IMR-90 (cell line): ENCODE measurements around the gene ZC2HC1B. TPM values are rescaled to one million over a fixed set of nuclear protein-coding genes. Genes with fewer than 3 reads are reported as not detected.
A peak's percentile ranks its signal among the peaks of the same experiment; 100 is the strongest.

Experiments
- ATAC-seq: fragments of 200-7000 bp; cut with Tn5 transposase; 2 replicates; pipeline ENCODE4 v1.9.1; 2020; ENCODE audit warnings: low read depth, mild to moderate bottlenecking, moderate library complexity
- BruUV-seq: library from RNA; stranded (reverse); fragments of 400-500 nt; replicated peaks from 2 replicates; lab custom pipeline; 2021; lab: Mats Ljungman, UMichigan
- CTCF ChIA-PET: fragments of 300-600 bp; formaldehyde crosslinking; extraction: SDS; loops from one replicate; lab custom pipeline; 2021; ENCODE audit warnings: antibody characterized with exemption; lab: Yijun Ruan, JAX
- POLR2A ChIA-PET: fragments of 300-600 bp; sonication (Branson Sonifier 250); formaldehyde crosslinking; loops from one replicate; lab custom pipeline; 2022; ENCODE audit warnings: antibody characterized with exemption; ENCODE audit not compliant: unreplicated experiment; lab: Charles Lee
- DNase-seq: peaks from one replicate; pipeline ENCODE4 v3.0.0; 2013
- H2AFZ ChIP-seq: replicated peaks from 2 replicates; pipeline ENCODE3; 2013; ENCODE audit warnings: low read length, mild to moderate bottlenecking; ENCODE audit not compliant: poor library complexity
- H2AK5ac ChIP-seq: 2 replicates; pipeline ENCODE4 v1.6.1; 2013; ENCODE audit warnings: low read depth, low read length, inconsistent platforms
- H2AK9ac ChIP-seq: replicated peaks from 2 replicates; pipeline ENCODE3; 2013; ENCODE audit warnings: mild to moderate bottlenecking, low read depth, low read length, moderate library complexity; ENCODE audit not compliant: poor library complexity
- H2BK120ac ChIP-seq: 2 replicates; pipeline ENCODE4 v1.6.1; 2013; ENCODE audit warnings: low read depth, low read length, inconsistent platforms
- H2BK15ac ChIP-seq: 3 replicates; pipeline ENCODE4 v1.6.1; 2013; ENCODE audit warnings: low read depth, low read length, inconsistent platforms
- H2BK20ac ChIP-seq: 2 replicates; pipeline ENCODE4 v1.6.1; 2013; ENCODE audit warnings: low read depth, mild to moderate bottlenecking, inconsistent platforms, low read length, moderate library complexity
- H2BK5ac ChIP-seq: 2 replicates; pipeline ENCODE4 v1.6.1; 2013; ENCODE audit warnings: mild to moderate bottlenecking, low read depth, low read length, inconsistent platforms; ENCODE audit not compliant: poor library complexity, severe bottlenecking
- H3K14ac ChIP-seq: replicated peaks from 2 replicates; pipeline ENCODE4 v1.6.1; 2013; ENCODE audit warnings: low read depth, low read length, inconsistent platforms
- H3K18ac ChIP-seq: 2 replicates; pipeline ENCODE4 v1.6.1; 2013; ENCODE audit warnings: low read depth, low read length, control low read depth
- H3K23ac ChIP-seq: 2 replicates; pipeline ENCODE4 v1.6.1; 2013; ENCODE audit warnings: low read depth, low read length, inconsistent platforms
- H3K27ac ChIP-seq: 2 replicates; pipeline ENCODE4 v1.5.1; 2013; ENCODE audit warnings: mild to moderate bottlenecking, control low read depth, low read length; ENCODE audit not compliant: insufficient read depth
- H3K27me3 ChIP-seq: 2 replicates; pipeline ENCODE4 v1.6.1; 2013; ENCODE audit warnings: low read length; ENCODE audit not compliant: control insufficient read depth, insufficient read depth
- H3K36me3 ChIP-seq: 2 replicates; pipeline ENCODE4 v1.6.1; 2013; ENCODE audit warnings: low read length, mixed read lengths; ENCODE audit not compliant: control insufficient read depth, insufficient read depth
- H3K4ac ChIP-seq: 2 replicates; pipeline ENCODE4 v1.6.1; 2013; ENCODE audit warnings: low read depth, low read length, inconsistent platforms
- H3K4me1 ChIP-seq: 2 replicates; pipeline ENCODE4 v1.6.1; 2013; ENCODE audit warnings: low read length, mixed read lengths; ENCODE audit not compliant: control insufficient read depth, insufficient read depth
- H3K4me2 ChIP-seq: 2 replicates; pipeline ENCODE4 v1.6.1; 2013; ENCODE audit warnings: low read depth, mild to moderate bottlenecking, control low read depth, low read length, moderate library complexity
- H3K4me3 ChIP-seq: 2 replicates; pipeline ENCODE4 v1.5.1; 2013; ENCODE audit warnings: low read depth, mild to moderate bottlenecking, control low read depth, low read length, moderate library complexity; ENCODE audit not compliant: insufficient read depth
- H3K56ac ChIP-seq: 2 replicates; pipeline ENCODE4 v1.6.1; 2013; ENCODE audit warnings: low read length, inconsistent platforms; ENCODE audit not compliant: insufficient read depth; ENCODE audit errors: extremely low read depth
- H3K79me1 ChIP-seq, 2 experiments: 2 replicates each; pipeline ENCODE4 v1.6.1; 2013; ENCODE audit warnings: low read length in 2 of 2, inconsistent platforms in 1 of 2, low read depth in 1 of 2
- H3K9ac ChIP-seq: 2 replicates; pipeline ENCODE4 v1.6.1; 2013; ENCODE audit warnings: low read depth, low read length, control low read depth
- H3K9me1 ChIP-seq: 2 replicates; pipeline ENCODE4 v1.6.1; 2013; ENCODE audit warnings: low read length, inconsistent platforms; ENCODE audit not compliant: insufficient read depth
- H3K9me3 ChIP-seq: 2 replicates; pipeline ENCODE4 v1.6.1; 2013; ENCODE audit warnings: low read length; ENCODE audit not compliant: control insufficient read depth, insufficient read depth
- H4K20me1 ChIP-seq: 2 replicates; pipeline ENCODE4 v1.6.1; 2013; ENCODE audit warnings: low read length, inconsistent platforms; ENCODE audit not compliant: insufficient read depth
- H4K5ac ChIP-seq: 2 replicates; pipeline ENCODE4 v1.6.1; 2013; ENCODE audit warnings: mild to moderate bottlenecking, low read depth, low read length, control low read depth
- H4K8ac ChIP-seq, 2 experiments: 2 replicates each; pipeline ENCODE4 v1.6.1; 2013; ENCODE audit warnings: low read depth in 2 of 2, low read length in 2 of 2, control low read depth in 1 of 2, inconsistent platforms in 1 of 2
- H4K91ac ChIP-seq: 2 replicates; pipeline ENCODE4 v1.6.1; 2013; ENCODE audit warnings: low read depth, low read length, inconsistent platforms; ENCODE audit not compliant: insufficient read depth
- BHLHE40 ChIP-seq: fragments of 150-350 bp; IDR thresholded peaks from 2 replicates; pipeline ENCODE4 v1.6.1; 2016; ENCODE audit warnings: mild to moderate bottlenecking, low read depth, low read length
- CEBPB ChIP-seq: IDR thresholded peaks from 2 replicates; pipeline ENCODE4 v1.6.1; 2012; ENCODE audit warnings: low read depth, low read length, improper control_type of control experiment
- MAFK ChIP-seq: IDR thresholded peaks from 2 replicates; pipeline ENCODE4 v1.6.1; 2012; ENCODE audit warnings: low read depth, low read length, improper control_type of control experiment
- MXI1 ChIP-seq: IDR thresholded peaks from 2 replicates; pipeline ENCODE4 v1.6.1; 2012; ENCODE audit warnings: low read depth, mild to moderate bottlenecking, low read length, moderate library complexity, borderline replicate concordance
- POLR2A ChIP-seq: IDR thresholded peaks from 2 replicates; pipeline ENCODE4 v1.6.1; 2012; ENCODE audit warnings: mild to moderate bottlenecking, low read depth, low read length
- RAD21 ChIP-seq: IDR thresholded peaks from 2 replicates; pipeline ENCODE4 v1.6.1; 2012; ENCODE audit warnings: low read length, improper control_type of control experiment
- RFX5 ChIP-seq: IDR thresholded peaks from 2 replicates; pipeline ENCODE4 v1.8.0; 2012; ENCODE audit warnings: low read depth, mild to moderate bottlenecking, low read length, moderate library complexity
- SMC3 ChIP-seq: fragments of 150-350 bp; IDR thresholded peaks from 2 replicates; pipeline ENCODE4 v1.6.1; 2016; ENCODE audit warnings: low read depth, mild to moderate bottlenecking, antibody characterized with exemption, low read length, moderate library complexity
- WGBS, 2 experiments: methylation state at CpG; one replicate each; pipeline versions ENCODE4 v1.1.5 to v1.1.7; 2013; ENCODE audit warnings: missing lambda C conversion rate in 2 of 2; ENCODE audit not compliant: insufficient read length in 1 of 2; ENCODE audit errors: extremely low coverage in 2 of 2; 5-methylcytosine and 5-hydroxymethylcytosine counted together
- dilution Hi-C: fragments of 300-500 bp; cut with HindIII; formaldehyde crosslinking; loops from one replicate; pipeline ENCODE4 v1.14.3; 2018; ENCODE audit warnings: low sequenced_read_pairs; ENCODE audit not compliant: unreplicated experiment
- in situ Hi-C: fragments of 300-500 bp; cut with MboI; formaldehyde crosslinking; loops from 3 replicates; pipeline ENCODE4 v1.14.3; 2019; ENCODE audit warnings: low sequenced_read_pairs, inconsistent platforms, mixed read lengths
- intact Hi-C: fragments of 100-400 bp; cut with micrococcal nuclease; formaldehyde crosslinking; loops from 2 replicates; pipeline ENCODE4 v1.10.0; 2022
- polyA plus RNA-seq, 3 experiments: library from polyadenylated mRNA; depleted of rRNA; stranded (reverse); fragments of >200 nt; gene quantifications; 2 replicates each; pipeline ENCODE4 v1.2.3, GENCODE V29; 2012; ENCODE audit warnings: low replicate concordance in 1 of 3
- total RNA-seq: library from RNA; depleted of rRNA; stranded (reverse); fragments of >200 nt; gene quantifications from 2 replicates; pipeline ENCODE4 v1.2.3, GENCODE V29; 2012

The ZC2HC1B gene
- total and polyA plus RNA-seq, 2 of the 4 experiments (the other 2 are of a cell fraction): not detected

- no peak overlapping the region for H4K8ac ChIP-seq
- no peaks in the 10 kb centered on the region for H3K9me1 ChIP-seq
- BruUV-seq: no TSS peak
- ChIA-PET CTCF (interaction anchor here (1.4 kb wide), 1 partner anchor 15 kb away, joined by 3 read pairs; no protein-coding TSS in a partner anchor), POLR2A (no interaction called here)
- H3K9me3 ChIP-seq: no peaks in the 10 kb centered on the region
- no peak overlapping the region for H2BK5ac ChIP-seq
- no peak overlapping the region for H4K91ac ChIP-seq
- in situ Hi-C loops (no loop called here), dilution Hi-C loops (no loop called here), intact Hi-C loops (no loop called here)
- H3K9ac ChIP-seq: no peak overlapping the region
- TF ChIP-seq RAD21: no peak
- TF ChIP-seq CEBPB: no peak
- no peak for TF ChIP-seq BHLHE40
- no peak for TF ChIP-seq MAFK
- TF ChIP-seq RFX5: no peak
- no peak for TF ChIP-seq POLR2A
- TF ChIP-seq SMC3: no peak
- TF ChIP-seq MXI1: no peak
- H2AFZ ChIP-seq: no peak overlapping the region
- no peak overlapping the region for H3K18ac ChIP-seq
- H2AK5ac ChIP-seq: no peak overlapping the region
- H3K23ac ChIP-seq: no peak overlapping the region
- no peak overlapping the region for H3K56ac ChIP-seq
- peak; percentile 5 for DNase-seq
- H4K20me1 ChIP-seq: no peaks in the 10 kb centered on the region
- no peak overlapping the region for H2BK20ac ChIP-seq
- no peaks in the 10 kb centered on the region for H3K79me1 ChIP-seq
- no peak overlapping the region for H3K4me2 ChIP-seq
- no peak for ATAC-seq
- H3K27me3 ChIP-seq: peaks cover 14% of the 10 kb centered on the region
- no peak overlapping the region for H3K27ac ChIP-seq
- peaks cover 6% of the 10 kb centered on the region; the same call in 1 of the 2 replicates for H3K4me1 ChIP-seq
- H3K36me3 ChIP-seq: peaks cover 15% of the 10 kb centered on the region
- no peak overlapping the region for H2BK15ac ChIP-seq
- H3K4me3 ChIP-seq: no peak overlapping the region
- H3K14ac ChIP-seq: no peak overlapping the region
- no peak overlapping the region for H2AK9ac ChIP-seq
- H2BK120ac ChIP-seq: no peak overlapping the region
- WGBS, 2 experiments: 0% methylated on average over 1 of the region's 4 CpGs; no CpG with 5 or more reads in 1 of the 2 experiments
- no peak overlapping the region for H4K5ac ChIP-seq
- H3K4ac ChIP-seq: no peak overlapping the region
Measured at GRCh38 chr6:143959927-143960326, 95.7 kb downstream of the ZC2HC1B start.
